ENCODE measurements around the gene SLA2.

GRCh38 chr20:36688630-36689029 lies 42.6 kb upstream of the SLA2 start:
- TF ChIP-seq EZH2 (IDR thresholded peaks at IDR 0.05; ENCODE audit: borderline replicate concordance, low read length), result no peak
- TF ChIP-seq CTCF (conservative IDR thresholded peaks at IDR 0.05 in 1 of 2, IDR thresholded peaks at IDR 0.05 in 1 of 2; ENCODE audit: extremely low read depth in 1 of 2, insufficient read depth in 1 of 2, low read depth in 1 of 2, low read length in 2 of 2), result no peak

Measured in mammary epithelial cell (primary cell).